Spleen (tissue), 11 donors: ENCODE results near the gene CCDC87. TPM values are rescaled to one million over a fixed set of nuclear protein-coding genes. Genes with fewer than 3 reads are reported as not detected.

Source experiments
- DNase-seq: peaks from one replicate; pipeline ENCODE4 v3.0.0-alpha.2; 2020
- H3K27ac ChIP-seq, 8 donors: fragments of 200-600 bp; sonication (generic) in 7 of 8; 1 replicate in 4 of 8; 2 replicates in 4 of 8; pipeline versions ENCODE4 v1.5.0 to v1.8.0; 2016 to 2021; ENCODE audit warnings: inconsistent platforms in 4 of 8, mild to moderate bottlenecking in 4 of 8, moderate library complexity in 1 of 8
- H3K27me3 ChIP-seq, 7 donors: fragments of 200-600 bp; sonication (generic) in 6 of 7; replicated peaks in 1 of 7; 1 replicate in 4 of 7; 2 replicates in 3 of 7; pipeline versions ENCODE4 v1.5.0 to v1.8.0; 2016 to 2021; ENCODE audit warnings: inconsistent platforms in 3 of 7, mild to moderate bottlenecking in 1 of 7
- H3K36me3 ChIP-seq, 6 donors: fragments of 200-600 bp; sonication (generic) in 5 of 6; 1 replicate in 4 of 6; 2 replicates in 2 of 6; pipeline versions ENCODE4 v1.5.0 to v1.8.0; 2016 to 2021; ENCODE audit warnings: inconsistent platforms in 2 of 6
- H3K4me1 ChIP-seq, 6 donors: fragments of 200-600 bp; sonication (generic) in 5 of 6; 1 replicate in 3 of 6; 2 replicates in 3 of 6; pipeline versions ENCODE4 v1.5.0 to v1.8.0; 2016 to 2021; ENCODE audit warnings: inconsistent platforms in 3 of 6
- H3K4me3 ChIP-seq, 8 donors: fragments of 200-600 bp; sonication (generic) in 7 of 8; 1 replicate in 4 of 8; 2 replicates in 4 of 8; pipeline versions ENCODE4 v1.5.0 to v1.8.0; 2016 to 2021; ENCODE audit warnings: inconsistent platforms in 4 of 8, mild to moderate bottlenecking in 4 of 8, moderate library complexity in 2 of 8
- H3K9me3 ChIP-seq, 8 donors: fragments of 200-600 bp; sonication (generic) in 7 of 8; 1 replicate in 4 of 8; 2 replicates in 4 of 8; pipeline versions ENCODE4 v1.5.0 to v1.8.0; 2016 to 2021; ENCODE audit warnings: inconsistent platforms in 4 of 8
- CTCF ChIP-seq, 11 experiments: fragments of 200-600 bp in 7 of 11; fragments of 450-650 bp in 4 of 11; sonication (generic) in 4 of 11; IDR thresholded peaks in 8 of 11; conservative IDR thresholded peaks in 3 of 11; 1 replicate in 7 of 11; 2 replicates in 4 of 11; pipeline versions ENCODE4 v1.4.0 to v1.8.0; 2016 to 2021; ENCODE audit warnings: antibody characterized with exemption in 11 of 11, inconsistent platforms in 4 of 11, mild to moderate bottlenecking in 1 of 11
- POLR2A ChIP-seq, 3 donors: fragments of 450-650 bp; IDR thresholded peaks; one replicate each; pipeline ENCODE4 v1.5.1; 2017; ENCODE audit warnings: antibody characterized with exemption in 3 of 3, mild to moderate bottlenecking in 1 of 3
- POLR2AphosphoS5 ChIP-seq, 3 donors: sonication (generic); formaldehyde crosslinking; IDR thresholded peaks; one replicate each; pipeline ENCODE4 v1.5.1; 2017; ENCODE audit warnings: antibody characterized with exemption in 3 of 3
- WGBS, 5 donors: extraction: QIAGEN DNeasy Blood & Tissue Kit in 3 of 5; methylation state at CpG; one replicate each; pipeline versions ENCODE4 v1.1.5 to v1.1.7; 2013 to 2018; 5-methylcytosine and 5-hydroxymethylcytosine counted together
- intact Hi-C: fragments of 100-400 bp; cut with DNase I; formaldehyde crosslinking; loops from one replicate; pipeline ENCODE4 v1.15.0; 2023; ENCODE audit warnings: low total_unique reads
- polyA plus RNA-seq, 3 donors: library from polyadenylated mRNA; stranded (reverse); fragments of 200-250 nt; gene quantifications; one replicate each; pipeline ENCODE4 v1.2.1, GENCODE V29; 2013
- total RNA-seq, 7 donors: library from RNA; depleted of rRNA in 3 of 7; stranded (reverse); fragments of >200 nt in 3 of 7; fragmentation: NEBNext Ultra II Directional in 4 of 7; extraction: Animal tissue kit (Norgen Biotek cat#: 25700) in 4 of 7; gene quantifications; one replicate each; pipeline versions ENCODE4 v1.1.0 to v1.2.1, GENCODE V29; 2016 to 2021
- donor health status: healthy with polysubstance abuse.
- donor health status: DM: no; HTN: no; CAD: no; lungs with moderate emphysema.
- donor health status: DM: no; HTN: no; CAD: no.
- donor health status: Bipolar disorder and iron deficiency.
- donor health status: healthy.
- donor health status: DM: no; HTN: no; CAD: no.
- donor health status: DM: yes; HTN: yes; CAD: no.

The CCDC87 gene
- total and polyA plus RNA-seq, 10 donors: 0.04 to 0.79 (median 0.11) TPM; not detected in 2

- intact Hi-C loops: no loop called here
- peaks cover 0 to 20% (median 0%) of the 10 kb centered on the region in 6 donors for H3K36me3 ChIP-seq
- no peak overlapping the region for H3K4me3 ChIP-seq
- H3K4me1 ChIP-seq: peaks cover 4 to 23% (median 16%) of the 10 kb centered on the region in 6 donors
- peaks cover 0 to 29% (median 0%) of the 10 kb centered on the region in 7 donors for H3K27me3 ChIP-seq
- TF ChIP-seq POLR2A (IDR thresholded peaks at IDR 0.05): no peak
- no peak for TF ChIP-seq POLR2AphosphoS5 (IDR thresholded peaks at IDR 0.05)
- no peak for TF ChIP-seq CTCF (IDR thresholded peaks at IDR 0.05 in 8 of 11, conservative IDR thresholded peaks at IDR 0.05 in 3 of 11)
- H3K9me3 ChIP-seq: no peaks in the 10 kb centered on the region
- no peak overlapping the region for H3K27ac ChIP-seq
- DNase-seq: no peak
- WGBS, 5 donors: 79 to 97% (median 92%) methylated on average over 15 to 20 of the region's 20 CpGs
These were observed 29.8 kb downstream of the CCDC87 start for GRCh38 chr11:66562907-66563583.

DNA sequence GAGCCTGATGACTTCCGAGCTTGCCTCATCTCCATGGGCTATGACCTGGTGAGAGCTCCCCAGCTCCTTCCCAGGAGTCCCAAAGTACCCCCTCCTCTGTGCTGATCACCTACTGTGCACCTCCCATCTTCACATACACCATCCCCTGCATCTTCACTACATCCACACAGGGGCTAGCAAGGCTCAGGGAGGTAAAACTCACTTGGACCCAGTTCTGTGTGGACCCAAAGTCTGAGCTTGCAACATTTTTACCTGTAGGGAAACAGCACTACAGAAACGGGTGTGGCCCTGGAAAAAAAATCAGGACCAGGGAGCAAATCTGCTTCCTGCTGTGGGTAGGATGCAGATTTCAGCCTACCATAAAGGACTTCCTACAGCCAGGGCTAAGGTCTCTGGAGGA is 30.6 kb downstream of the CCDC87 start:
- Histone ChIP-seq H3K9me3 (no peaks in the 10 kb centered on the region), H3K27me3 (peaks cover 0 to 30% (median 0%) of the 10 kb centered on the region in 7 donors), H3K4me1 (peaks cover 4 to 15% (median 9%) of the 10 kb centered on the region in 6 donors), H3K27ac (no peak overlapping the region), H3K4me3 (no peak overlapping the region), H3K36me3 (peaks cover 0 to 20% (median 0%) of the 10 kb centered on the region in 6 donors)
- no peak for DNase-seq
- intact Hi-C loops: no loop called here
- TF ChIP-seq POLR2A (IDR thresholded peaks at IDR 0.05) (no peak), POLR2AphosphoS5 (IDR thresholded peaks at IDR 0.05) (no peak), CTCF (IDR thresholded peaks at IDR 0.05 in 8 of 11, conservative IDR thresholded peaks at IDR 0.05 in 3 of 11) (no peak)
- WGBS, 5 donors: 60 to 94% (median 68%) methylated on average over 2 of the region's 2 CpGs

DNA sequence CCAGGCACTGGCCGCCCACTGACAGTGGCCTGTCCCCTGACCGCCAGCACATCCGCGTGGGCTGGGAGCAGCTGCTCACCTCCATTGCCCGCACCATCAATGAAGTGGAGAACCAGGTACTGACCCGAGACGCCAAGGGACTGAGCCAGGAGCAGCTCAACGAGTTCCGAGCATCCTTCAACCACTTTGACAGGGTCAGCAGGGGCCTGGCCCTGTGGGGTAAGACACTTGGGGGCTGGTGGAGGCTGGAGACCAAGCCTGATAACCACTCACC is 31.0 kb downstream of the CCDC87 start:
- Histone ChIP-seq H3K36me3 (peaks cover 0 to 20% (median 0%) of the 10 kb centered on the region in 6 donors), H3K4me1 (peaks cover 4 to 11% (median 8%) of the 10 kb centered on the region in 6 donors), H3K9me3 (no peaks in the 10 kb centered on the region), H3K27me3 (peaks cover 0 to 32% (median 0%) of the 10 kb centered on the region in 7 donors), H3K4me3 (no peak overlapping the region), H3K27ac (no peak overlapping the region)
- intact Hi-C loops: no loop called here
- 85 to 93% (median 91%) methylated on average over 5 to 9 of the region's 9 CpGs for WGBS, 5 donors
- TF ChIP-seq POLR2A (IDR thresholded peaks at IDR 0.05) (no peak), CTCF (IDR thresholded peaks at IDR 0.05 in 8 of 11, conservative IDR thresholded peaks at IDR 0.05 in 3 of 11) (no peak), POLR2AphosphoS5 (IDR thresholded peaks at IDR 0.05) (no peak)
- no peak for DNase-seq

DNA sequence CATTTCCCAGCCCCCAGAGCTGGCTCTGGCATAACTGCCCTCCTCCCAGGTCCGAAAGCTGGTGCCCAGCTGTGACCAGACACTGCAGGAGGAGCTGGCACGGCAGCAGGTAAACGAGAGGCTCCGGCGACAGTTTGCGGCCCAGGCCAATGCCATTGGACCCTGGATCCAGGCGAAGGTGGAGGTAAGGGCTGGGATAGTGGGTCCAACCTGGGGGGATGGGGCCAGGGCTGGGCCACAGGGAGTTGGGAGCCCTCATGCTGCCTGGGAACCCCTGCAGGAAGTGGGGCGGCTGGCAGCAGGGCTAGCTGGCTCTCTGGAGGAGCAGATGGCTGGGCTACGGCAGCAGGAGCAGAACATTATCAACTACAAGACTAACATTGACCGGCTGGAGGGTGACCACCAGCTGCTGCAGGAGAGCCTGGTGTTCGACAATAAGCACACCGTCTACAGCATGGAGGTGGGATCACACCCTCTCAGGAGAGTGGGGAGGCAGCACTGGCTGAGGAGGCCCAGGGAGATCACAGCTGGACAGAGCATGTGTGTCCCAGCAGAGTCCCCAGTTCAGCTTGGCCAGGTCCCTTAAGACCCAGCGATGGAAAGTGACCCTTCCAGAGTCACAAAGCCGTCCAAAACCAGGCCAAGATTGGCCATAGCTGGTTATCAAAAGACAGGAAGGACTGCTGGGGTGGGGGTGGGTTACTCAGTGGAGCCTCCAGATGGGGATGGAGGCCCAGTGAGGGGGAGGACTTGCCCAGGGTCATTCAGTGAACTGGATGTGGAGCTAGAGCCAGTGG is 31.5 kb downstream of the CCDC87 start:
- WGBS, 5 donors: 82 to 93% (median 90%) methylated on average over 12 to 14 of the region's 14 CpGs
- peaks cover 0 to 20% (median 0%) of the 10 kb centered on the region in 6 donors for H3K36me3 ChIP-seq
- H3K4me1 ChIP-seq: peaks cover 4 to 11% (median 8%) of the 10 kb centered on the region in 6 donors
- H3K9me3 ChIP-seq: no peaks in the 10 kb centered on the region
- H3K27me3 ChIP-seq: peaks cover 0 to 36% (median 0%) of the 10 kb centered on the region in 7 donors
- no peak overlapping the region for H3K27ac ChIP-seq
- no peak overlapping the region for H3K4me3 ChIP-seq
- intact Hi-C loops: no loop called here
- DNase-seq: no peak
- no peak for TF ChIP-seq CTCF (IDR thresholded peaks at IDR 0.05 in 8 of 11, conservative IDR thresholded peaks at IDR 0.05 in 3 of 11)
- no peak for TF ChIP-seq POLR2AphosphoS5 (IDR thresholded peaks at IDR 0.05)
- no peak for TF ChIP-seq POLR2A (IDR thresholded peaks at IDR 0.05)
